ENCODE measurements around the gene ZNF555.
A peak's percentile ranks its signal among the peaks of the same experiment; 100 is the strongest.
"Not testable (repeated sequence)": the region's sequence is repeated elsewhere in the genome, so short reads cannot be mapped to it uniquely, and the experiment has no call there.

Gene ZNF555

DNA sequence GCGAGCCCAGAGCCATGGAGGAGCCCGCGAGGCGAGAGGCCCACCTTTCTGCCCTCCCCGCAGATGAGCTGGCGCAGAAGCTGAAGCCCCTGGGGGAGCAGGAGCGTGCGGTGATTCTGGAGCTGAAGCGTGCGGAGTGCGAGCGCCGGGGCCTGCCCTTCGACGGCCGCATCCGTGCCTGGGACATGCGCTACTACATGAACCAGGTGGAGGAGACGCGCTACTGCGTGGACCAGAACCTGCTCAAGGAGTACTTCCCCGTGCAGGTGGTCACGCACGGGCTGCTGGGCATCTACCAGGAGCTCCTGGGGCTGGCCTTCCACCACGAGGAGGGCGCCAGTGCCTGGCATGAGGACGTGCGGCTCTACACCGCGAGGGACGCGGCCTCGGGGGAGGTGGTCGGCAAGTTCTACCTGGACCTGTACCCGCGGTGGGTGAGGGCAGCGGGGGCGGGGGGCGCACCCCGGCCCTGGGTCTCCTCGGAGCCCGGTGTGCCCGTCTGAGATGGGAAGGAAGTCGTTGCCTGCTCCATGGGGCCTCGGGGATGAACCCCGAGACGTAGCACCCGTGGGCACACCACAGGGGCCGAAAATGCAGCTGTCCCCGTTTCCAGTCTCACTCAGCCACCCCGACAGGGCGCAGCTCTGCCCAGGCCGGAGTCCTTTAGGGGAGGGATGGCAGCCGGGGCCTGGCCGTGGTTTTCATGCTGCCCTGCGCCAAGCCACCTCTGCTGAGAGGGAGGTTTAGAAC, 33.7 kb upstream of the ZNF555 start:
- no peak for DNase-seq (ENCODE audit: low read depth, low spot score)

- DNase-seq (ENCODE audit: low read depth, low spot score), result no peak
Observed at GRCh38 chr19:2808129-2808941, 32.9 kb upstream of the ZNF555 start.

DNA sequence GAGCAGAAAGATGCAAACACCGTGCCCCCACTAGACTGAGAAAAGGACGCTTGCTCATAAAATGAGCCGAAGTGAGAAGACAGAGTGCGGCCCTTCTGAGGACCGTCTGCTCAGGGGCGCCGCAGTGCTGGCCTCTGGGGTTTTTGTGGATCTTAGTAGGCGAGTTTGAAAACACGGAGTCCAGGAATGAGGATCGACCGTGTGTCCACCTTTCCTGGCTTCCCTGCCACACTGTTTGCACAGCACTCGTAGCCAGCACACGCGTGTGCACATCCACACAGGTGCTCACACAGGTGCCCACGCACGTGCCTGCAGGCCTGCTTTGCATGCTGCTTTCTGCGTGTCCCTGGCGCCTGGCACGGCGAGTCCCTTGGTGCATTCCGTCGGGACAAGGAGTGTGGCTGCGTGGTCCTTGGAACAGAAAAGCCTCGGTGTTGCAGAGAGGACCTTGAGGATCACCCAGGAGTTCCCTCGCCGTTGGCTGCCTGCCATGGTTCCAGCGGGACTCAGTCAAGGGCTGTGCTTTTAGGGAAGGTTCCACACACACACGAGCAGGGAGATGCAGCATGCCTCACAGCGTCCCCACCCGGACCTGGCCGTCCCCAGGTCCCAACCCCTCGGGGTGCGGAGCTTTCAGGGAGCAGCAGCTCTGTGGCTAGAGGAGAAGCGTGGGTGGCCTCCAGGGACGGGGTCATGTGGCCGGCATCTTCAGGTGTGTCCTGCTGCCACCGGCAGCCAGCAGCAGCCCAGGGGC, 31.7 kb upstream of the ZNF555 start:
- DNase-seq (ENCODE audit: low read depth, low spot score), result no peak

GRCh38 chr19:2810141-2811091, 30.9 kb upstream of the ZNF555 start:
- no peak for DNase-seq (ENCODE audit: low read depth, low spot score)

DNA sequence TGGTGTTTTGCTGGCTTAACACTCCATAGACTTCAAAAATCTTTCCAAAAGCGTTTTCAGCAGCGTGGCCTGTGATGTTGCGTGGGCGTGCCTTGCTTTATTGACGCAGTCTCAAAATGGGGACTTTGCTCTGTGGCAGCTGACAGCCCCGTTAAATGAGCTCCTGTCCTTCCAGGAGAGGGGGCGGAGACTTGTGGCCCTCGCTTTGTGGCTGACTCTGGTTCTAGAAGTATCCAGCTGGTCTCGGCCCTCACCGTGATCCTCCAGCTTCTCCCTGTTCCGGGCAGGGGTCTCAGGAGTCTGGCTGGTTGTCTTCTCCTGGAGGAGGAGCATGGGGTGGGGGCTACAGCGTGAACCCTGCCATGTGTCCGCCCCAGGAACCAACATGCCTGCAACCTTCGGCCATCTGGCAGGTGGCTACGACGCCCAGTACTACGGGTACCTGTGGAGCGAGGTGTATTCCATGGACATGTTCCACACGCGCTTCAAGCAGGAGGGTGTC, 30.0 kb upstream of the ZNF555 start:
- DNase-seq (ENCODE audit: low read depth, low spot score), result no peak

DNA sequence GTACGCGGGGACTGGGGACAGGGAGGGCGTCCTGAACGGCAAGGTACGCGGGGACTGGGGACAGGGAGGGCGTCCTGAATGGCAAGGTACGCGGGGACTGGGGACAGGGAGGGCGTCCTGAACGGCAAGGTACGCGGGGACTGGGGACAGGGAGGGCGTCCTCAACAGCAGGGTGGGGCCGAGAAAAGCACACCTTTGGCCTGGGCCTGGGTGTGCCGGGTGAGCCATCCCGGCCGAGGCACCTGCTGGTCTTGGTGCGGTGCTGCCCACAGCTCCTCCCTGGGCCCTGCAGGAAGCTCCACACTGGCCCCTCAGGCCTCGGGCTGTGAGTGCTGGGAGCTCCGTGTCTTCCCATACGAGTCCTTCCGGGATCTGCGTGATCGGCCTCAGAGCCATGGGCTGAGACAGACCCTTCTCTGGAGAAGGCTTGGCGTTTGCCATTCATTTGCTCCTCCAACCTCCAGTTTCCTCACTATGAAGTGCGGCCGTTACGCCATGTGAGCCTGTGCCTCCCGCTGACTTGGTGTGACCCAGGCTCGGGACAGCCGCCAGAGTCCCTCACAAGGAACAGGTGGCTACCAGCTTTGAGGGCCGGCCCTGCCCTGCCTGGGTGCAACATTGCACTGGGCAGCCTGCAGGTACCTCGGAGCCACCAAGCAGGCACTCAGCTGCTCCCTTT, 29.4 kb upstream of the ZNF555 start:
- DNase-seq (ENCODE audit: low read depth, low spot score), result no peak

DNA sequence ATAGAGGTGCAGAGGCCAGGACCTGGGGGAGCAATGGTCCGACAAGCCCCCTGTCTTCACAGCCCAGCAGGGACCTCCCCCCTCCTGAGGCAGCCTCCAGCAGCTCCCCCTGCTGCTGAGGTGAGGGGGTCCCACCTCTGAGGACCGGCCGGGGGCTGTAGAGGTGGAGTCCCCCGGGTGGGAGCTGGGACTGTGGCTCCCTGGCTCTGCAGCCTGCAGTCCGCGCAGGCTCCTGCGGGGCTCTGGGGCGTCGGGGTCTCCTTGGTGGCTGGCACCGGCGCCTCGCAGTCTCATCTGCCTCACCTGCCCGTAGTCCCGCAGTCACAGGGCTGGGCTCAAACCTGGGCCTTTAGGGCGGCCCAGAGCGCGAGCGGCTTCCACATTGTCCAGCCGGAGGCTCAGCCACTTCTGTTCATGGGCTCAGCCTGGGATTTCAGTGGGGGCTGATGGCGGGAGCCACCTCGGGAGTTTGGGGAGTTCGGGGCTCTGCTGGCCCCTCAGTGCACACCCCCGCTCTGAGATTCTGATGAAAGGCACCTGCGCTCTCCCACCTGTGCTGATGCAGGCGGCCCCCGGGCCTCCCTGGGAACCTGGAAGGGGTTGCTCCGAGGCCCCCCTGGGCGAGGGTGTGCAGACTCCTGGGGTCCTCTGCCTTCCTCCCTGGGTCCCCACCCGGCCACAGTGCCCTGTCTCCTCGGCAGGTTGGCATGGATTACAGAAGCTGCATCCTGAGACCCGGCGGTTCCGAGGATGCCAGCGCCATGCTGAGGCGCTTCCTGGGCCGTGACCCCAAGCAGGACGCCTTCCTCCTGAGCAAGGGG, 28.7 kb upstream of the ZNF555 start:
- DNase-seq (ENCODE audit: low read depth, low spot score), result no peak

DNA sequence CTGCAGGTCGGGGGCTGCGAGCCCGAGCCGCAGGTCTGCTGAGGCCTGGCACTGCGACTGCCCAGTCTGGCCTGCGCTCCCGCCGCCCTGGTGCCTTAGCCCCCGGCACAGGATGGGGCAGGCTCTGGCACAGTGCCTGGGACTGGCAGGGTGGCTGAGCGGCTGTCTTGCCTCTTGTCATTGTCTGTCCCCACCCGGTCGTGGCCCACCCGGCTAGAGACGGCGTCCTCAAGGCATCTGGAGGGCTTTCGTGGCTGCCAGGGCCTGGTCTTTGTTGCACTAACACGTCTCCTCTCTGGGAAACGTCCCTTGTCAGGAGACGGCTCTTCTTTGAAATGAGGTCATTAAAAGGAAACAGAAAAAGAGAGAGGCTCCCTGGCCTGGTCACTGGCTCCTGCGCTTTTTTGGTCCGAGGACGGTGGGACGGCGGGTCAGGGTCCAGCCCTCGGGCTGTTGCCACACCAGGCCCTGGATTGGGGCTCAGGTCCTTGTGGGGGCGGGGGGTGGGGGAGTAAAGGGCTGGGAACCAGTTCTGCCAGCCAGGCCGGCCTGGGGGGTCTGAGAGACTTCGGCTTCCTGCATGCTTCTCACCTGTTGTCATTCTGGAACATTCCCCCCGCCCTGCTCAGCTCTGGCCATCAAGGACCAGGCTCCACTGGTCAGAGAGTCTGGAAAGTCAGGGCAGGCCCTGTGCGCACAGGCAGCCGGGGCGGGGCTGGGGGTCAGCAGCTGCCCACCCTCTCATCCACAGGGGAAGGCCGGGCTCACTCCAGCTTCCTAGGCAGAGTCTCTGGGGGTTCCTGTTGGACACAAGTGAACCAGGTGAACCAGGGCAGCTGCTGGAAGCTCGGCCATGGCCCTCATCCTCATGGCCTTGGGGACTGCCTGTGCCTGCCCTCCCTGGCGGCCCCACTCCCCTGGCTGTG, 27.8 kb upstream of the ZNF555 start:
- no peak for DNase-seq (ENCODE audit: low read depth, low spot score)

DNA sequence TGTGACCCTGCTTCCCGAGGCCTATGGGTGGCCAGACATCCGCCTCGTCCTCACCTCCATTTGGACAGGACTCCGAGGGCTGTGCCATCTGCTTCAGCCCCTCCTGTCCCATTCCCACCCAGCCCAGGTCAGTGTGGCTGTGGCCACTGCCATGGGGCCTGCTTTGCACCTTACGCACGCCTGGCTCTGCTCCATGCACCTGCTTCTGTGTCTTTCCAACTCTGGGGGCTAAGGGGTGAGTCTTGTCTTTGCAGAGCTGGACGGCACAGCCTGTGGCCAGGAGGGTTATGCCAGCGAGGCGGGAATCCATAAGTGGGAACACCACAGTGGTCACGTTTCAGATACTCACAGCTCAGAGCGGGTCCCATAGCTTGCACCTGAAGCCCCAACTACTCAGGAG, 26.8 kb upstream of the ZNF555 start:
- DNase-seq (ENCODE audit: low read depth, low spot score), result no peak

GRCh38 chr19:2815191-2815614, 26.1 kb upstream of the ZNF555 start:
- DNase-seq (ENCODE audit: low read depth, low spot score), result no peak

DNA sequence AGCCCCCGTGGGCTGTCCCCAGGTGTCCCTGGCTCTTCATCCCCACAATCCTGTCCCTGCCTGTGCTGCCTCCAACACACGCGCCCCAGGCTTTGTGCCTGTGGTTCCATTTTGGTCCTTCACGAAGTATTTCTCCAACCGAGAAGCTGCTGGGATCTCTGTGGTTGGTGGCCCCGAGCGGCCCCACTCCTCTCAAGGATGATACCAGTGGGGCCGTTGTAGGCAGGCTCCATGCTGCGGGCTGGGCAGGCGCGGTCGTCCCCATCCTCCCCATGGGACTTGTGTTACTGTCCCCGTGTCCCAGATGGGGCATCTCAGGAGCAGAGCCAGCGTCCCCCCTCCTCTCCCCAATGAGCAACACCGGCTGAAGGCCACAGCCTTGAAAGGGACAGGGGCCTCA, 25.4 kb upstream of the ZNF555 start:
- no peak for DNase-seq (ENCODE audit: low read depth, low spot score)

GRCh38 chr19:2816641-2817040, 24.6 kb upstream of the ZNF555 start:
- no peak for DNase-seq (ENCODE audit: low read depth, low spot score)

DNA sequence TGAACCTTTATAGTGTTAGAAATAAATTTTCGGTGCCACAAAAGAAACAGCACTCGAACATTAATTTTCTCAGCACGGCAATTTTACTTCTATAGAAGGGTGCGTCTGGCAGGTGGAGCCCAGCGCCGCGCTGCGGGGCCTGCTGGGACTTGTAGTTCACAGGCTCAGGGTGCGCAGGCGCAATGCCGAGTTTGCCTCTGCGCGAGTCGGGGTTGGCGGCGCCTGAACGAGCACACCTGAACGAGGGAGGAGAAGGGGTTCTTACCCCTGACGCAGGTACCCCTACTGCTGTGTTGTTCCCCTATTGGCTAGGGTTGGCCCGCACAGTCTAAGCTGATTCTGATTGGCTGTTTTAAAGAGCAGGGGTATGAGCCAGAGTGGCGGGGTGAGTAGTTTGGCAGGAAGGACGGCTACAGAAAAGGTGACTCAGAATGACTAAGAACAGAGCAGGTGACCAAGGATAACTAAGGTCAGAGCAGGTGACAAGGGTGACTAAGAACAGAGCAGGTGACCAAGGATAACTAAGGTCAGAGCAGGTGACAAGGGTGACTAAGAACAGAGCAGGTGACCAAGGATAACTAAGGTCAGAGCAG, 23.9 kb upstream of the ZNF555 start:
- DNase-seq (ENCODE audit: low read depth, low spot score), result not testable (repeated sequence)

DNA sequence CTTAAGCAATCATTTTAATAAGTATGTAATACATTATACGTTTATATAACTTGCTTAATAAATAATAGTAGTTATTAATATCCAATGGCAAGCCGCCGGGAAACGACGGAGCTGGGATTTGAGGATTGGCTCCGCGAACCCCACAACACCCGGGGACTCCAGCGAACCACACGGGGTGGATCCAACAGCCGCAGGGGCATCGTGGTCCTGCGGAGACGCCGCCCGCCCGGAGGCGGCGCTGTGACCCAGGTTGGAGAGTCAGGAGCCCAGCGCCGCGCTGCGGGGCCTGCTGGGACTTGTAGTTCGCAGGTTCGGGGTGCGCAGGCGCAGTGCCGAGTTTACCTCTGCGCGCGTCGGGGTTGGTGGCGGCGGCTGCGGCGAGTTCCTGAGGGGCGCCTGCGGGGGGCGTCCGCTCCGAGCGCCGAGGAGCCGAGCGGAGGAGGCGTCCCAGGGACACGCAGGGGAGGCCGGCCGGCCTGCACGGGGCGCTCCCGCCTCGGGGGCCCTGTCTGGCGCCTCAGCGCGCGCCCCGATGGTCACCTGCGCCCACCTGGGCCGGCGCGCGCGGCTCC, 21.6 kb upstream of the ZNF555 start, which contains the start of gene ZNF554:
Gene ZNF554, plus strand, starts transcription at position 329 of the 572 bp plus-strand sequence. Its CDS starts 204 bp downstream, at position 533.
- peak; percentile 95 for DNase-seq (ENCODE audit: low read depth, low spot score)

DNA sequence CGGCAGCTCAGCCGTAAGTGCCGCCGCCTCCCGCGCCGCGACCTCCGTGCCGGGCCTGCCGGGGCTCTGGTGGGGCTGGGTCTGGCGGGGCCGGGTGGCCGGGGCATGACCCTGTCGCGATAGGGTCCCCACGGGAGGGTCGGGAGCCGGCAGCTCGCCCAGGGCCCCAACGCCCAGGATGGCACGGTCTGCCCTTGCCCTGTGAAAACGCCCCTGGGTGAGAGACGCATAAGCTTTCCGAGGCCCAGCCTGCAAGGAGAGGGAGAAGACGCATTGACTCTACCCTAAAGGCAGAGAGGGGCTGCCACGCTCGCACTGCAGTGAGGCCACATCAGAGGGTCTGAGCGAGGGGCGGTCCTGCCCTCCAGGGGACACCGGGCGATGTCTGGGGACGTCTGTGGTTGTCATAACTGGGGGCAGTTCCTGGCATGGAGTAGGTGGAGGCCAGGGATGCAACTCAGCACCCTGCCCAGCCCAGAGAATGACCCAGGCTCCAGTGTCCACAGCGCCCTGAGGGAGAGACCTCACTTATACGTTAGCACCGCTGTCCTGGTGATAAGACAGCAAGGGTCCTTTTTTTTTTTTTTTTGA, 21.1 kb upstream of the ZNF555 start:
- no peak for DNase-seq (ENCODE audit: low read depth, low spot score)

DNA sequence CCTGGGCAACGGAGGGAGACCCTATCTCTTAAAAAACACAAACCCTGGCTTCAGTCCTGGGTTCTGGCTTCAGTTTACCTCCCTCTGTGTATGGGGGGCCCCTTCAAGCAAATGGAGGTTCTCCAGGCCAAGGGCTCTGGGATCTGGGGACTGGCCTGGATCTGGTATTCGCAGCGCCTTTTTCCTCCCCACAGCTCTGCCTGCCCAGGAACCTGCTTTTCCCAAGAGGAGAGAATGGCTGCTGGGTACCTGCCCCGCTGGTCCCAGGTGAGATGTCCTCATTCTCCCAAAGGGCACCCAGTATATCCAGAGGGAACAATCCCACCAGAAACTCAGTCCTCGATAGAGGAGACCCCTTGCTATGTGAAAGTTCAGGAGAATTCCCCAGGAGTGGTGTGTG, 18.4 kb upstream of the ZNF555 start:
- no peak for DNase-seq (ENCODE audit: low read depth, low spot score)

DNA sequence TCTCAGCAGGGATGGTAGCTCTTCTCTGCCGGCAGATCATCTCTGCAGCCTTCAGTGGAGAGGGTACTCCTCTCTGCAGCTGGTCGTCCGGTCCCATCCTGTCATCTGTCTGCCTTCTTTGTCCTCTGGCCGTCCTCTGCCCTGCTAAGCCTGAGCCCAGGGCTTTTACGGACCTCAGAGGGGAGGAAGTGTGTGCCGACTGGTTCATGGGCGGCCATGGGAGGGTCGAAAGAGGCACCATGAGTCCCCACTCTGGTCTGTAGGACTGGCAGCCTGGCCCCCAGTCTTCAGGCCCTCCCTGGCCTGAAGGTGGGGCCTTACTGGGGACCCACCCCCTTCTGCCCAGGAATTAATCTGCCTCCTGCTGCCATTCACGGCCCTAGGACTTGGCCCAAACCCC, 17.6 kb upstream of the ZNF555 start:
- no peak for DNase-seq (ENCODE audit: low read depth, low spot score)

Data from activated CD4-positive, CD25-positive, alpha-beta regulatory T cell treated with anti-CD3 and anti-CD28 coated beads, Interleukin-2, amount 50 U/mL, for 16 hours (primary cell).